Ishikawa (cell line): ENCODE data around the gene TET1.

Experiments
- CEBPB ChIP-seq: IDR thresholded peaks from 2 replicates; pipeline ENCODE4 v1.6.1; 2012
- CREB1 ChIP-seq: IDR thresholded peaks from 2 replicates; pipeline ENCODE4 v1.6.1; 2012; ENCODE audit warnings: low read depth
- EGR1 ChIP-seq: IDR thresholded peaks from 2 replicates; pipeline ENCODE4 v1.6.1; 2012
- EP300 ChIP-seq: IDR thresholded peaks from 2 replicates; pipeline ENCODE4 v1.6.1; 2012; ENCODE audit warnings: borderline replicate concordance
- FOXM1 ChIP-seq: IDR thresholded peaks from 2 replicates; pipeline ENCODE4 v1.6.1; 2012; ENCODE audit warnings: low read depth, borderline replicate concordance
- MAX ChIP-seq: IDR thresholded peaks from 2 replicates; pipeline ENCODE4 v1.6.1; 2012
- NFIC ChIP-seq: IDR thresholded peaks from 2 replicates; pipeline ENCODE4 v1.6.1; 2012
- RAD21 ChIP-seq: IDR thresholded peaks from 2 replicates; pipeline ENCODE4 v1.6.1; 2012; ENCODE audit warnings: low read depth
- REST ChIP-seq: IDR thresholded peaks from 2 replicates; pipeline ENCODE4 v1.6.1; 2012; ENCODE audit warnings: low read depth, mild to moderate bottlenecking
- TAF1 ChIP-seq: IDR thresholded peaks from 2 replicates; pipeline ENCODE4 v1.6.1; 2012; ENCODE audit warnings: low read depth, mild to moderate bottlenecking
- TCF12 ChIP-seq: IDR thresholded peaks from 2 replicates; pipeline ENCODE4 v1.6.1; 2012; ENCODE audit warnings: low read depth
- TEAD4 ChIP-seq: IDR thresholded peaks from 2 replicates; pipeline ENCODE4 v1.6.1; 2012
- USF1 ChIP-seq: IDR thresholded peaks from 2 replicates; pipeline ENCODE4 v1.6.1; 2012
- YY1 ChIP-seq: IDR thresholded peaks from 2 replicates; pipeline ENCODE4 v1.6.1; 2012; ENCODE audit warnings: low read depth
- ZBTB7A ChIP-seq: IDR thresholded peaks from 2 replicates; pipeline ENCODE4 v1.6.1; 2012; ENCODE audit warnings: low read depth

TET1 gene

GRCh38 chr10:68604441-68604840 lies 44.3 kb downstream of the TET1 start:
- TF ChIP-seq CEBPB, result no peak
- no peak for TF ChIP-seq CREB1
- TF ChIP-seq TCF12, result no peak

GRCh38 chr10:68606918-68607317 lies 46.8 kb downstream of the TET1 start:
- TF ChIP-seq YY1 (no peak), TEAD4 (no peak), EGR1 (no peak), USF1 (no peak), TCF12 (no peak), MAX (no peak)

GRCh38 chr10:68611227-68611626 lies 51.1 kb downstream of the TET1 start:
- TF ChIP-seq FOXM1 (no peak), REST (no peak), CREB1 (no peak), ZBTB7A (no peak), EP300 (no peak), TCF12 (no peak), MAX (no peak), TAF1 (no peak), EGR1 (no peak), TEAD4 (no peak), USF1 (no peak), CEBPB (no peak), NFIC (no peak), YY1 (no peak), RAD21 (no peak)

GRCh38 chr10:68618234-68618633 lies 58.1 kb downstream of the TET1 start:
- TF ChIP-seq REST (no peak), TEAD4 (no peak), ZBTB7A (no peak), EGR1 (no peak), NFIC (no peak), EP300 (no peak), FOXM1 (no peak), CREB1 (no peak), YY1 (no peak), CEBPB (no peak), TAF1 (no peak), MAX (no peak), TCF12 (no peak)

- TF ChIP-seq EGR1 (no peak), TAF1 (no peak), EP300 (no peak), CREB1 (no peak), FOXM1 (no peak), REST (no peak), ZBTB7A (no peak), CEBPB (no peak), TCF12 (no peak), YY1 (no peak), NFIC (no peak), TEAD4 (no peak), USF1 (no peak), RAD21 (no peak), MAX (no peak)
Measured at GRCh38 chr10:68619595-68619994, 59.5 kb downstream of the TET1 start.
